ENCODE measurements around the gene SPRY4.

DNA sequence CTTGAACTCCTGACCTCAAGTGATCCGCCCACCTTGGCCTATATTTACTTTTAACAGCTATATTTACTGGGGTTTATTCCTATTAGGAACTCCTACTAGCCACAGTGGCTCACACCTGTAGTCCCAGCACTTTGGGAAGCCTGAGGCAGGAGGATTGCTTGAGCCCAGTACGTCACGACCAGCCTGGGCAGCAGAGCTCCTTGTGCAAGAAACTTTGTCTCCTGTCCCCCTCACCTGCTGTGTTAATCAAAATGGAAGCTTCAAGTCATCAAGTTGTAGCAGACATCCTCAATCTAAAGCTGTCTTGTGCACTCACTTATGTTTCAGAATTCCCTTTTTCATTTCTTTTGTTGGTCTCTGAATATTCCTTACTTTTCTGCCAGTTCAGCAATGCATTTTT lies 15.0 kb upstream of the SPRY4 start:
- TF ChIP-seq, protein P1, sequence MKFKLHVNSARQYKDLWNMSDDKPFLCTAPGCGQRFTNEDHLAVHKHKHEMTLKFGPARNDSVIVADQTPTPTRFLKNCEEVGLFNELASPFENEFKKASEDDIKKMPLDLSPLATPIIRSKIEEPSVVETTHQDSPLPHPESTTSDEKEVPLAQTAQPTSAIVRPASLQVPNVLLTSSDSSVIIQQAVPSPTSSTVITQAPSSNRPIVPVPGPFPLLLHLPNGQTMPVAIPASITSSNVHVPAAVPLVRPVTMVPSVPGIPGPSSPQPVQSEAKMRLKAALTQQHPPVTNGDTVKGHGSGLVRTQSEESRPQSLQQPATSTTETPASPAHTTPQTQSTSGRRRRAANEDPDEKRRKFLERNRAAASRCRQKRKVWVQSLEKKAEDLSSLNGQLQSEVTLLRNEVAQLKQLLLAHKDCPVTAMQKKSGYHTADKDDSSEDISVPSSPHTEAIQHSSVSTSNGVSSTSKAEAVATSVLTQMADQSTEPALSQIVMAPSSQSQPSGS (CRISPR knock-in tag; IDR thresholded peaks at IDR 0.05; ENCODE audit: borderline replicate concordance, low read depth): no peak
- TF ChIP-seq, protein P2, sequence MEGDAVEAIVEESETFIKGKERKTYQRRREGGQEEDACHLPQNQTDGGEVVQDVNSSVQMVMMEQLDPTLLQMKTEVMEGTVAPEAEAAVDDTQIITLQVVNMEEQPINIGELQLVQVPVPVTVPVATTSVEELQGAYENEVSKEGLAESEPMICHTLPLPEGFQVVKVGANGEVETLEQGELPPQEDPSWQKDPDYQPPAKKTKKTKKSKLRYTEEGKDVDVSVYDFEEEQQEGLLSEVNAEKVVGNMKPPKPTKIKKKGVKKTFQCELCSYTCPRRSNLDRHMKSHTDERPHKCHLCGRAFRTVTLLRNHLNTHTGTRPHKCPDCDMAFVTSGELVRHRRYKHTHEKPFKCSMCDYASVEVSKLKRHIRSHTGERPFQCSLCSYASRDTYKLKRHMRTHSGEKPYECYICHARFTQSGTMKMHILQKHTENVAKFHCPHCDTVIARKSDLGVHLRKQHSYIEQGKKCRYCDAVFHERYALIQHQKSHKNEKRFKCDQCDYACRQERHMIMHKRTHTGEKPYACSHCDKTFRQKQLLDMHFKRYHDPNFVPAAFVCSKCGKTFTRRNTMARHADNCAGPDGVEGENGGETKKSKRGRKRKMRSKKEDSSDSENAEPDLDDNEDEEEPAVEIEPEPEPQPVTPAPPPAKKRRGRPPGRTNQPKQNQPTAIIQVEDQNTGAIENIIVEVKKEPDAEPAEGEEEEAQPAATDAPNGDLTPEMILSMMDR (IDR thresholded peaks at IDR 0.05): no peak
- TF ChIP-seq, protein P3, sequence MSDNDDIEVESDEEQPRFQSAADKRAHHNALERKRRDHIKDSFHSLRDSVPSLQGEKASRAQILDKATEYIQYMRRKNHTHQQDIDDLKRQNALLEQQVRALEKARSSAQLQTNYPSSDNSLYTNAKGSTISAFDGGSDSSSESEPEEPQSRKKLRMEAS (CRISPR knock-in tag; IDR thresholded peaks at IDR 0.05): no peak
- TF ChIP-seq, protein P4, sequence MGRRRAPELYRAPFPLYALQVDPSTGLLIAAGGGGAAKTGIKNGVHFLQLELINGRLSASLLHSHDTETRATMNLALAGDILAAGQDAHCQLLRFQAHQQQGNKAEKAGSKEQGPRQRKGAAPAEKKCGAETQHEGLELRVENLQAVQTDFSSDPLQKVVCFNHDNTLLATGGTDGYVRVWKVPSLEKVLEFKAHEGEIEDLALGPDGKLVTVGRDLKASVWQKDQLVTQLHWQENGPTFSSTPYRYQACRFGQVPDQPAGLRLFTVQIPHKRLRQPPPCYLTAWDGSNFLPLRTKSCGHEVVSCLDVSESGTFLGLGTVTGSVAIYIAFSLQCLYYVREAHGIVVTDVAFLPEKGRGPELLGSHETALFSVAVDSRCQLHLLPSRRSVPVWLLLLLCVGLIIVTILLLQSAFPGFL (CRISPR knock-in tag; IDR thresholded peaks at IDR 0.05; ENCODE audit: borderline replicate concordance): no peak
- TF ChIP-seq, protein P5, sequence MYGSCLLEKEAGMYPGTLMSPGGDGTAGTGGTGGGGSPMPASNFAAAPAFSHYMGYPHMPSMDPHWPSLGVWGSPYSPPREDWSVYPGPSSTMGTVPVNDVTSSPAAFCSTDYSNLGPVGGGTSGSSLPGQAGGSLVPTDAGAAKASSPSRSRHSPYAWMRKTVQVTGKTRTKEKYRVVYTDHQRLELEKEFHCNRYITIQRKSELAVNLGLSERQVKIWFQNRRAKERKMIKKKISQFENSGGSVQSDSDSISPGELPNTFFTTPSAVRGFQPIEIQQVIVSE (CRISPR knock-in tag; IDR thresholded peaks at IDR 0.05; ENCODE audit: borderline replicate concordance): no peak
- TF ChIP-seq ZNF423 (CRISPR knock-in tag; IDR thresholded peaks at IDR 0.05) (no peak), ETV6 (CRISPR knock-in tag; IDR thresholded peaks at IDR 0.05) (no peak), ZNF263 (CRISPR knock-in tag; IDR thresholded peaks at IDR 0.05; ENCODE audit: low read depth) (no peak)

Measured in WTC11 (cell line).